Endothelial cell (in vitro differentiated cells): ENCODE results near the gene SLC30A4. TPM values are rescaled to one million over a fixed set of nuclear protein-coding genes. Genes with fewer than 3 reads are reported as not detected.

Experiments
- DNase-seq: peaks from one replicate; pipeline ENCODE4 v3.0.0; 2021; ENCODE audit warnings: low spot score
- H3K27ac Mint-ChIP-seq: one replicate; pipeline ENCODE4 v1.8.0; 2021; ENCODE audit warnings: mixed read lengths, inconsistent platforms; ENCODE audit not compliant: unreplicated experiment
- H3K27me3 Mint-ChIP-seq: one replicate; pipeline ENCODE4 v1.8.0; 2021; ENCODE audit warnings: mild to moderate bottlenecking, moderate library complexity, mixed read lengths, inconsistent platforms; ENCODE audit not compliant: unreplicated experiment
- H3K36me3 Mint-ChIP-seq: one replicate; pipeline ENCODE4 v1.8.0; 2021; ENCODE audit warnings: mild to moderate bottlenecking, low read depth, mixed read lengths, inconsistent platforms; ENCODE audit not compliant: unreplicated experiment
- H3K4me1 Mint-ChIP-seq: one replicate; pipeline ENCODE4 v1.8.0; 2021; ENCODE audit warnings: mild to moderate bottlenecking, mixed read lengths, inconsistent platforms; ENCODE audit not compliant: unreplicated experiment
- H3K4me3 Mint-ChIP-seq: one replicate; pipeline ENCODE4 v1.8.0; 2021; ENCODE audit warnings: mild to moderate bottlenecking, mixed read lengths, inconsistent platforms; ENCODE audit not compliant: unreplicated experiment
- H3K9me3 Mint-ChIP-seq: one replicate; pipeline ENCODE4 v1.8.0; 2021; ENCODE audit warnings: mixed read lengths, inconsistent platforms; ENCODE audit not compliant: unreplicated experiment
- CTCF ChIP-seq: fragments of 200-600 bp; sonication (generic); IDR thresholded peaks from one replicate; pipeline ENCODE4 v1.5.0; 2021; ENCODE audit warnings: antibody characterized with exemption; ENCODE audit not compliant: unreplicated experiment
- total RNA-seq: library from RNA; stranded (reverse); fragmentation: NEBNext Ultra II Directional; extraction: Animal tissue kit (Norgen Biotek cat#: 25700); gene quantifications from one replicate; pipeline ENCODE4 v1.2.1, GENCODE V29; 2021; ENCODE audit not compliant: unreplicated experiment

Gene SLC30A4
- total RNA-seq, 1 donor from 2014 or later = 0.64 TPM

DNA sequence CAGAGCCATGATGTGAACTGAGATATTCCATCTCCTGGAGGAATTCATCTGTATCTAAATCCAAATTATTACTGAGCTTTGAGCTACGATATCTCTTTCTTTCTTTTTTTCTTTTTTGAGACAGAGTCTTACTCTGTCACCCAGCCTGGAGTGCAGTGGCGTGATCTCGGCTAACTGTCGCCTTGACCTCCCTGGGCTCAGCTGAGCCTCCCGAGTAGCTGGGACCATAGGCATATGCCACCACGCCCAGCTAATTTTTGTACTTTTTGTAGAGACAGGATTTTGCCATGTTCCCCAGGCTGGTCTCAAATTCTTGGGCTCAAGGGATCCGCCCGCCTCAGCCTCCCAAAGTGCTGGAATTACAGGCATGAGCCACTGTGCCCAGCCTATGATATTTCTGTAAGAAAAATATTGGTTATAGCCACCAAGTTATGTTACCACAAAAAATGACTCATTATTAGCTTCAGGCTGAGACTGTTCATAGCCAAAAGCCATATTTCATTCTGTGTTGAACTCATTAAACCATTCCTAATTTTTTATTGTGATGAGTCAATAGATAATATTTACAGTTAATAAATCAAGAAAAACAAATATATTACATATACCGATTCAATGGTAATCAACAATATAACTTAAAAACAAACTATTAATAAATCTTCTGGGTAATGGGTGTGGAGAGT lies 27.1 kb upstream of the SLC30A4 start:
- Mint-ChIP-seq H3K4me3 (no peak overlapping the region), H3K4me1 (no peaks in the 10 kb centered on the region), H3K36me3 (no peaks in the 10 kb centered on the region), H3K27me3 (no peaks in the 10 kb centered on the region), H3K9me3 (no peaks in the 10 kb centered on the region), H3K27ac (no peak overlapping the region)
- no peak for TF ChIP-seq CTCF
- DNase-seq = no peak

DNA sequence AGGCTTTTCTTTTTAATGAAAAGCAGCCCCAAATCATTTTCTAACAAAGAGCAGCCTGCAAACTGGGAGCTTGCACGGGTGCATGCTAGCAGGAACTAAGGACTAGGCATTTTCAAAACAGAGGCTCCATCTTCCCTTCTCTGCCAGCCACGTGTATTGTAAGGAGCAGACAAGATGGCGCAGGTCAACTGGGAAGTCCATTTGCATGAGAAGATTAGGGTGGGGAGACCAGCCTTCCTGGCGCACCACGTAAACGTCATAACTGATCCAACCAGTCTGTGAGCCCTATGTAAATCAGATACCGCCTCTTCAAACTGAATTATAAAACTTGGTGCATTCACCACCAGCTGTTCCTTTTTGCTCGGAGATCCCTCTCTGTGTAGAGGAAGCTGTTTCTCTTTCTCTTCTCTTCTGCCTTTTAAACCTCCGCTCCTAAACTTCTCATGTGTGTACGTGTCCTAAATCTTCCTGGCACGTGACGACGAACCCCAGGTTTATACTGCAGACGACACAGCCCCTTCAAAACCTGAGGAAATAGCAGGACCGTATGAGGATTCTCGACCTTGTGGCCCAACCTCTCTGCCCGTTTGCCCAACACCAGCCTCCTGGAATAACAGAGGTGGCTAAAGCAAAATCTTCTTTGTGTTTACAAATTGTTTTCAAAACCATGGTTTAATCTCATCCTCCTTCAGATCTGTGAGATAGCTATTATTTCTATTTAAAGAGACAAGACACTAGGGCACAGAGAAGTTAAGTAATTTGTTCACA lies 26.4 kb upstream of the SLC30A4 start:
- no peak for TF ChIP-seq CTCF
- DNase-seq = no peak
- Mint-ChIP-seq H3K4me1 (no peaks in the 10 kb centered on the region), H3K9me3 (no peaks in the 10 kb centered on the region), H3K27me3 (no peaks in the 10 kb centered on the region), H3K36me3 (no peaks in the 10 kb centered on the region), H3K27ac (no peak overlapping the region), H3K4me3 (no peak overlapping the region)

DNA sequence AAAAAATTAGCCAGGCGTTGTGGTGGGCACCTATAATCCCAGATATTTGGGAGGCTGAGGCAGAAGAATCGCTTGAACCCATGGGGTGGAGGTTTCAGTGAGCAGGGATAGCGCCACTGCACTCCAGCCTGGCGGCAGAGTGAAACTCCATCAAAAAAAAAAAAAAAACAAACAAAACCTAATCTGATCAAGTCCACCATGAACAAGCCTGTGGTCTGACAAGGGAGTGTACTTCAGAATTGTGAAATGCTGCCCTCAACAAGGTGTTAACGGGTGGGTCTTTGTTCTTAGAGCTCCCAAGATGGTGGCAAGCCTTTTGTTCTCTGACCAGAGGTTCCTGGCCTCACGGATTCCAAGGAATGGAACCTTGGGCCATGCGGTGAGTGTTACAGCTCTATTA lies 24.2 kb upstream of the SLC30A4 start:
- Mint-ChIP-seq H3K4me1 (no peaks in the 10 kb centered on the region), H3K27ac (no peak overlapping the region), H3K27me3 (no peaks in the 10 kb centered on the region), H3K4me3 (no peak overlapping the region), H3K9me3 (no peaks in the 10 kb centered on the region), H3K36me3 (no peaks in the 10 kb centered on the region)
- no peak for DNase-seq
- no peak for TF ChIP-seq CTCF

DNA sequence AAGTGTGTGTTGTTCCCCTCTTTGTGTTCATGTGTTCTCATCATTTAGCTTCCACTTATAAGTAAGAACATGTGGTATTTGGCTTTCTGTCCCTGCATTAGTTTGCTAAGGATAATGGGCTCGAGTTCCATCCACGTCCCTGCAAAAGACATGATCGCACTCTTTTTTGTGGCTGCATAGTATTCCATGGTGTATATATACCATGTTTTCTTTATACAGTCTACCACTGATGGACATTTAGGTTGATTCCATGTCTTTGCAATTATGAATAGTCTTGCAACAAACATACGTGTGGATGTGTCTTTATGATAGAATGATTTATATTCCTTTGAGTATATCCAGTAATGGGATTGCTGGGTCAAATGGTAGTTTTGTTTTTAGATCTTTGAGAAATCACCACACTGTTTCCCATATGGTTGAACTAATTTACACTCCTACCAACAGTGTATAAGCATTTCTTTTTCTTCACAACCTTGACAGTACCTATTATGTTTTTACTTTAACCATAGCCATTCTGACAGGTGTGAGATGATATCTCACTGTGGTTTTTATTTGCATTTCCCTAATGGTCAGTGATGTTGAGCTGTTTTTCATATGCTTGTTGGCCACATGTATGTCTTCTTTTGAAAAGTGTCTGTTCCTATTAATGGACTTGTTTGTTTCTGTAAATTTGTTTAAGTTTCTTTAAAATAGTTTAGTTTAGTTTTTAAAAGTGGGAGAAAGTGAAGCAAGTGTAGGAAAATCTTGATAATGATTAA lies 21.9 kb upstream of the SLC30A4 start:
- no peak for DNase-seq
- no peaks in the 10 kb centered on the region for H3K9me3 Mint-ChIP-seq
- H3K36me3 Mint-ChIP-seq = no peaks in the 10 kb centered on the region
- no peak for TF ChIP-seq CTCF
- H3K27ac Mint-ChIP-seq = no peak overlapping the region
- no peaks in the 10 kb centered on the region for H3K4me1 Mint-ChIP-seq
- no peak overlapping the region for H3K4me3 Mint-ChIP-seq
- H3K27me3 Mint-ChIP-seq = peaks cover 4% of the 10 kb centered on the region

DNA sequence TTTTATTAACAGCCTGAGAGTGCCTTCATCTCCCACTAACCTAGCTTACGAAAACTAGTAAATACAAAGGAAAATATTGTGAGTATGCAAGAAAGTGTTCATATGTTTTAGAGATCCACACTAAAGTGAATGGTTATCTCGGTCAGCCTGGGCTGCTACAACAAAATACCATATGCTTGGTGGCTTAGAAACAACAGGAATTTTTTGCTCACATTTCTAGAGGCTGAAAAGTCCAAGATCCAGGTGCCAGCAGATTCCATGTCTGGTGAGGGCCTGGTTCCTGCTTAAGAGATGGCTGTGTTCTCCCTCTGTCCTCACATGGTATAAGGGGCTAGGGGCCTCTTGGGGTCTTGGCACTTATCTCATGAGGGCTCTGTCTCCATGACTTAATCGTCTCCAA lies 20.5 kb upstream of the SLC30A4 start:
- TF ChIP-seq CTCF = no peak
- Mint-ChIP-seq H3K4me3 (no peak overlapping the region), H3K4me1 (no peaks in the 10 kb centered on the region), H3K27ac (no peak overlapping the region), H3K36me3 (no peaks in the 10 kb centered on the region), H3K27me3 (peaks cover 4% of the 10 kb centered on the region), H3K9me3 (no peaks in the 10 kb centered on the region)
- DNase-seq = no peak
